Neural progenitor cell (in vitro differentiated cells): ENCODE results near the gene UBXN1. TPM values are rescaled to one million over a fixed set of nuclear protein-coding genes. Genes with fewer than 3 reads are reported as not detected.
A peak's percentile ranks its signal among the peaks of the same experiment; 100 is the strongest.

Source experiments
- DNase-seq: peaks from one replicate; pipeline ENCODE4 v3.0.0-alpha.2; 2016; ENCODE audit warnings: low spot score
- H2AFZ ChIP-seq: fragments of 200-600 bp; sonication (generic); replicated peaks from 2 replicates; pipeline ENCODE4 v1.6.1; 2016; ENCODE audit warnings: antibody characterized with exemption
- H3F3A ChIP-seq: fragments of 200-600 bp; sonication (generic); 2 replicates; pipeline ENCODE4 v1.6.1; 2016; ENCODE audit warnings: antibody characterized with exemption, low read depth
- H3K27ac ChIP-seq: fragments of 200-600 bp; sonication (generic); 2 replicates; pipeline ENCODE4 v1.5.1; 2016; ENCODE audit warnings: mild to moderate bottlenecking
- H3K27me3 ChIP-seq: fragments of 200-600 bp; sonication (generic); 2 replicates; pipeline ENCODE4 v1.6.1; 2016; ENCODE audit warnings: mild to moderate bottlenecking, moderate library complexity
- H3K36me3 ChIP-seq: fragments of 200-600 bp; sonication (generic); 2 replicates; pipeline ENCODE4 v1.5.1; 2016
- H3K4me1 ChIP-seq: fragments of 200-600 bp; sonication (generic); 2 replicates; pipeline ENCODE4 v1.6.1; 2016; ENCODE audit warnings: mixed run types
- H3K4me2 ChIP-seq: fragments of 200-600 bp; sonication (generic); 2 replicates; pipeline ENCODE4 v1.6.1; 2016
- H3K4me3 ChIP-seq: fragments of 200-600 bp; sonication (generic); 2 replicates; pipeline ENCODE4 v1.5.1; 2016
- H3K79me2 ChIP-seq: fragments of 200-600 bp; sonication (generic); 2 replicates; pipeline ENCODE4 v1.6.1; 2016; ENCODE audit warnings: low read depth
- H3K9ac ChIP-seq: fragments of 200-600 bp; sonication (generic); 2 replicates; pipeline ENCODE4 v1.6.1; 2016
- H3K9me3 ChIP-seq: fragments of 200-600 bp; sonication (generic); 2 replicates; pipeline ENCODE4 v1.5.1; 2016; ENCODE audit warnings: low read depth
- H4K20me1 ChIP-seq: fragments of 200-600 bp; sonication (generic); 2 replicates; pipeline ENCODE4 v1.6.1; 2016; ENCODE audit warnings: low read depth
- H3K27ac Mint-ChIP-seq: 3 replicates; pipeline ENCODE4 v1.8.0; 2021; ENCODE audit warnings: mixed read lengths
- H3K27me3 Mint-ChIP-seq: 2 replicates; pipeline ENCODE4 v1.8.0; 2022; ENCODE audit warnings: low read depth, mild to moderate bottlenecking, inconsistent platforms, moderate library complexity, mixed read lengths; ENCODE audit not compliant: insufficient read depth
- H3K36me3 Mint-ChIP-seq: 3 replicates; pipeline ENCODE4 v1.8.0; 2021; ENCODE audit warnings: mixed read lengths
- H3K4me1 Mint-ChIP-seq: 3 replicates; pipeline ENCODE4 v1.8.0; 2021; ENCODE audit warnings: mixed read lengths
- H3K4me3 Mint-ChIP-seq: 3 replicates; pipeline ENCODE4 v1.8.0; 2021; ENCODE audit warnings: mild to moderate bottlenecking, moderate library complexity, mixed read lengths
- H3K9me3 Mint-ChIP-seq: 3 replicates; pipeline ENCODE4 v1.8.0; 2020; ENCODE audit warnings: mixed read lengths
- EZH2 ChIP-seq: fragments of 200-600 bp; sonication (generic); IDR thresholded peaks from 2 replicates; pipeline ENCODE4 v1.6.1; 2017; ENCODE audit warnings: antibody characterized with exemption, mild to moderate bottlenecking, moderate library complexity
- EZH2phosphoT487 ChIP-seq: fragments of 200-600 bp; sonication (generic); IDR thresholded peaks from 2 replicates; pipeline ENCODE4 v1.6.1; 2017; ENCODE audit warnings: antibody characterized with exemption
- total RNA-seq: library from RNA; depleted of rRNA; stranded (reverse); fragments of >200 nt; gene quantifications from 2 replicates; pipeline ENCODE4 v1.2.3, GENCODE V29; 2015; ENCODE audit warnings: low replicate concordance
- TF ChIP-seq, protein P1 (sequence below): fragments of 200-600 bp; sonication (generic); IDR thresholded peaks from 2 replicates; pipeline ENCODE4 v1.5.1; 2017; ENCODE audit warnings: antibody characterized with exemption, mild to moderate bottlenecking

Gene UBXN1
- total RNA-seq, 1 donor from 2014 or later, result 60.7 TPM

DNA sequence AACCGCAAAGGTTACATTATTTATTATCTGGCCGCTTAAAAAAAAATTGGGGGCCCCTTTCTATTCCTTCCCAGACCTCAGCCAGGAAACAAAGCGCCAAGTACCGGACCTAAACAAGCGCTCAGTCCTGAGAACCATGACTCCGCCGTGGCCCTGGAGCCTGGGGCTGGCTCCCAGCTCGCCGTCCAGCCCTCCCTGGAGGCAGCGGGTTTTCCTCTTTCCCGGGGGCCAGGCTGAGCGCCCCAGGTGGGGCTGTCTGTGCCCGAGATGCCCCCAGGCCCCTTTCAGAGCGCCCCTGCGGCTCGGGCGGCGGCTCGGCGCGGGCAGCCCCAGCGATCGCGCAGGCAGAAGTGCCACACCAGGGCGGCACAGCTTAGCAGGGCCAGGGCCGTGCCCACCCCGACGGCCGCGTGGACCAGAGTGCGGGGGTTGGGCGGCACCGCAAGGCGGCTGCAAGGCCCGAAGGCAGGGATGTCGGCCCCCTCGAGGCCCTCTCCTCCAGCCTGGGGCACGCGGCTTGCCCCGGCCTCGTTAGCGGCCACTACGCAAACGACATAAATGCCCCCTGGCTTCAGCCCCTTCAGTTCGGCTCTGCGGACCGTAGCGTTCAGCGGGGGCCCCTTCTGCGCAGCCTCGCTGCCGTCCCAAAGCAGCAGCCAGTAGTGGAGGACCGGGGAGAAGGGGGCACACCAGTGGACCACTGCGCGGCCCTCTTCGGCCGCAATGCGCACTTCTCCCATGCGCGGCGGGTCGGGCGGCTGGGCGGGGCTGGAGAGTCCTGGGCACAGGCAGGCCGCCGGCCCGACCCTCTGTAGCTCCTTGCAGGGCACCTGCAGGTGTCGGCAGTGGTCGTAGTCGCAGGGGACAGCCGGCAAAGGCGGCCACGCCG is 8.9 kb upstream of the UBXN1 start:
- Histone ChIP-seq H3K4me3 (no peak overlapping the region), H3K4me2 (no peak overlapping the region), H3K9ac (no peak overlapping the region), H2AFZ (no peak overlapping the region), H3K79me2 (no peaks in the 10 kb centered on the region), H3K4me1 (no peaks in the 10 kb centered on the region), H4K20me1 (no peaks in the 10 kb centered on the region), H3K27ac (no peak overlapping the region), H3K27me3 (no peaks in the 10 kb centered on the region), H3F3A (peaks cover 7% of the 10 kb centered on the region), H3K9me3 (no peaks in the 10 kb centered on the region), H3K36me3 (no peaks in the 10 kb centered on the region)
- no peak for TF ChIP-seq EZH2phosphoT487
- no peak for TF ChIP-seq EZH2
- TF ChIP-seq, protein P1, sequence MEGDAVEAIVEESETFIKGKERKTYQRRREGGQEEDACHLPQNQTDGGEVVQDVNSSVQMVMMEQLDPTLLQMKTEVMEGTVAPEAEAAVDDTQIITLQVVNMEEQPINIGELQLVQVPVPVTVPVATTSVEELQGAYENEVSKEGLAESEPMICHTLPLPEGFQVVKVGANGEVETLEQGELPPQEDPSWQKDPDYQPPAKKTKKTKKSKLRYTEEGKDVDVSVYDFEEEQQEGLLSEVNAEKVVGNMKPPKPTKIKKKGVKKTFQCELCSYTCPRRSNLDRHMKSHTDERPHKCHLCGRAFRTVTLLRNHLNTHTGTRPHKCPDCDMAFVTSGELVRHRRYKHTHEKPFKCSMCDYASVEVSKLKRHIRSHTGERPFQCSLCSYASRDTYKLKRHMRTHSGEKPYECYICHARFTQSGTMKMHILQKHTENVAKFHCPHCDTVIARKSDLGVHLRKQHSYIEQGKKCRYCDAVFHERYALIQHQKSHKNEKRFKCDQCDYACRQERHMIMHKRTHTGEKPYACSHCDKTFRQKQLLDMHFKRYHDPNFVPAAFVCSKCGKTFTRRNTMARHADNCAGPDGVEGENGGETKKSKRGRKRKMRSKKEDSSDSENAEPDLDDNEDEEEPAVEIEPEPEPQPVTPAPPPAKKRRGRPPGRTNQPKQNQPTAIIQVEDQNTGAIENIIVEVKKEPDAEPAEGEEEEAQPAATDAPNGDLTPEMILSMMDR, result no peak
- no peaks in the 10 kb centered on the region for H3K9me3 Mint-ChIP-seq
- peaks cover 6% of the 10 kb centered on the region for H3K4me1 Mint-ChIP-seq
- DNase-seq, result no peak
- H3K27ac Mint-ChIP-seq, result no peak overlapping the region
- peaks cover 2% of the 10 kb centered on the region for H3K27me3 Mint-ChIP-seq
- H3K4me3 Mint-ChIP-seq, result no peak overlapping the region
- H3K36me3 Mint-ChIP-seq, result peaks cover 6% of the 10 kb centered on the region

DNA sequence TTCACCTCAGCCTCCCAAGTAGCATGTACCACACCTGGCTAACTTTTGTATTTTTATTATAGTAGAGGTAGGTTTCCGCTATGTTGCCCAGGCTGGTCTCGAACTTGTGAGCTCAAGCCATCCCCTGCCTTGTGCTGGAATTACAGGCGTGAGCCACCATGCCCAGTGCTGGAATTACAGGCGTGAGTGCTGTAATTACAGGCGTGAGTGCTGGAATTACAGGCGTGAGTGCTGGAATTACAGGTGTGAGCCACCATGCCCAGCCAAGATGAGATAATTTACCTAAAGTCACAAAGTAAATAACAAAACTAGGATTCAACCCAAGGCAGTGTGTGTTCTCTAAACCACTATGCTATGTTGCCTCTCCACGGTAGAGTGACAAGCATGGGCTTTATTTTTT is 3.6 kb upstream of the UBXN1 start:
- TF ChIP-seq EZH2phosphoT487 (no peak), EZH2 (no peak)
- TF ChIP-seq, protein P1, result no peak
- peaks cover 6% of the 10 kb centered on the region for H3K36me3 Mint-ChIP-seq

DNA sequence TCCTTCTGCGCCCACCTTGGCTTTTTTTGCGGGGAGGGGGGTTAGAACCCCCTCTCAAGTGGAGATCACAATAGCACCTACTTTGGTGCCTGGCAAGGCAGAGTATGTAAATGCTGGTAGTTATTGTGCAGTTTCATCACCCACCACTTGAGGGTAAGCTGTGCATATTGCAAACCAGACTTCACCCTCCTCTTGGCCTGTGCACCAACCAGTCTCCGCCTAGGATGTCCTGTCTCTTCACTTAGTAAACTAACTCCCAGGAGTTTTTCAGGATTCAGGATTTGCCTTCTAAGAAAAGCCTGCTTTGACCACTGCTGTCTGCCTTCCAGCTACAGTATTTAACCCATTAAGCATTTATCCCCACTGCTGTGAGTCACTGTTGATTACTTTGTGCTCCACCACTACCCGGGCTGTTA is 2.0 kb upstream of the UBXN1 start:
- H3K27me3 Mint-ChIP-seq, result peaks cover 2% of the 10 kb centered on the region
- H3K79me2 ChIP-seq, result peaks cover 20% of the 10 kb centered on the region
- H3K36me3 ChIP-seq, result no peaks in the 10 kb centered on the region
- H3K9me3 ChIP-seq, result no peaks in the 10 kb centered on the region
- peak overlapping the region; percentile 73 for H3K4me3 Mint-ChIP-seq
- TF ChIP-seq, protein P1, result peak; percentile 44
- TF ChIP-seq EZH2, result no peak
- H4K20me1 ChIP-seq, result peaks cover 8% of the 10 kb centered on the region
- H3K4me2 ChIP-seq, result no peak overlapping the region
- no peaks in the 10 kb centered on the region for H3K9me3 Mint-ChIP-seq
- peak overlapping the region; percentile 95 for H3K27ac Mint-ChIP-seq
- peaks cover 12% of the 10 kb centered on the region for H3K36me3 Mint-ChIP-seq
- H3K27me3 ChIP-seq, result no peaks in the 10 kb centered on the region
- H3F3A ChIP-seq, result peaks cover 34% of the 10 kb centered on the region
- peaks cover 7% of the 10 kb centered on the region for H3K4me1 ChIP-seq
- H3K4me3 ChIP-seq, result no peak overlapping the region
- peaks cover 27% of the 10 kb centered on the region for H3K4me1 Mint-ChIP-seq
- H3K27ac ChIP-seq, result no peak overlapping the region
- H2AFZ ChIP-seq, result peak overlapping the region; percentile 45
- H3K9ac ChIP-seq, result no peak overlapping the region
- DNase-seq, result peak; percentile 51

More for the DNA sequence above, 3.6 kb upstream of the UBXN1 start:
- peaks cover 17% of the 10 kb centered on the region for H3K79me2 ChIP-seq
- no peak for DNase-seq
- no peaks in the 10 kb centered on the region for H3K9me3 ChIP-seq
- H3K4me3 Mint-ChIP-seq, result no peak overlapping the region
- peaks cover 20% of the 10 kb centered on the region for H3K4me1 Mint-ChIP-seq
- H3K4me3 ChIP-seq, result no peak overlapping the region
- peaks cover 7% of the 10 kb centered on the region for H3K4me1 ChIP-seq
- H3K27me3 Mint-ChIP-seq, result peaks cover 2% of the 10 kb centered on the region
- H3K4me2 ChIP-seq, result no peak overlapping the region
- H3K27ac ChIP-seq, result no peak overlapping the region
- no peak overlapping the region for H2AFZ ChIP-seq
- peaks cover 8% of the 10 kb centered on the region for H4K20me1 ChIP-seq
- no peak overlapping the region for H3K9ac ChIP-seq
- H3K27me3 ChIP-seq, result no peaks in the 10 kb centered on the region
- H3F3A ChIP-seq, result peaks cover 25% of the 10 kb centered on the region
- no peaks in the 10 kb centered on the region for H3K36me3 ChIP-seq
- no peaks in the 10 kb centered on the region for H3K9me3 Mint-ChIP-seq
- no peak overlapping the region for H3K27ac Mint-ChIP-seq
